NCI-H2107 treated with DMSO at 0.1 percent for 48 hours (cell line): Measurements from ENCODE around the gene FBXL3.

Experiments
- DNase-seq: peaks from one replicate; lab custom pipeline; 2025; ENCODE audit not compliant: unreplicated experiment; lab: John Stamatoyannopoulos, UW

The FBXL3 gene

GRCh38 chr13:77026861-77027621, at the start of gene FBXL3:
FBXL3 (minus strand) TSS chr13:77027159; CDS start chr13:77021860, 5,299 bp downstream.
- DNase-seq: peak; percentile 60

GRCh38 chr13:77067519-77067918, 40.6 kb upstream of the FBXL3 start:
- DNase-seq: no peak

GRCh38 chr13:77065461-77066147, 38.6 kb upstream of the FBXL3 start:
- DNase-seq: no peak

GRCh38 chr13:77062097-77062496, 35.1 kb upstream of the FBXL3 start:
- no peak for DNase-seq

- DNase-seq: no peak
These were observed 34.4 kb upstream of the FBXL3 start for GRCh38 chr13:77061362-77061761.

GRCh38 chr13:77056886-77057285, 29.9 kb upstream of the FBXL3 start:
- DNase-seq: no peak

GRCh38 chr13:77056382-77056781, 29.4 kb upstream of the FBXL3 start:
- peak; percentile 52 for DNase-seq

GRCh38 chr13:77055158-77055557, 28.2 kb upstream of the FBXL3 start:
- no peak for DNase-seq

GRCh38 chr13:77053192-77053591, 26.2 kb upstream of the FBXL3 start:
- no peak for DNase-seq

GRCh38 chr13:77048681-77049080, 21.7 kb upstream of the FBXL3 start:
- DNase-seq: peak; percentile 19

- DNase-seq: no peak
These were observed 20.8 kb upstream of the FBXL3 start for GRCh38 chr13:77047649-77048343.

GRCh38 chr13:77042566-77043177, 15.7 kb upstream of the FBXL3 start:
- no peak for DNase-seq

GRCh38 chr13:77040835-77041234, 13.9 kb upstream of the FBXL3 start:
- no peak for DNase-seq

- DNase-seq: no peak
These were observed 13.1 kb upstream of the FBXL3 start for GRCh38 chr13:77040076-77040475.

GRCh38 chr13:77038907-77039480, 12.0 kb upstream of the FBXL3 start:
- DNase-seq: no peak

- no peak for DNase-seq
These were observed 9.3 kb upstream of the FBXL3 start for GRCh38 chr13:77036279-77036678.

- DNase-seq: no peak
These were observed 7.9 kb upstream of the FBXL3 start for GRCh38 chr13:77034881-77035280.

- no peak for DNase-seq
These were observed 6.9 kb upstream of the FBXL3 start for GRCh38 chr13:77033717-77034302.

GRCh38 chr13:77031656-77032243, 4.8 kb upstream of the FBXL3 start:
- no peak for DNase-seq

- DNase-seq: no peak
These were observed 2.5 kb upstream of the FBXL3 start for GRCh38 chr13:77029436-77029835.
